Dermis microvascular lymphatic vessel endothelial cell (primary cell): ENCODE results near the gene E4F1. TPM values are rescaled to one million over a fixed set of nuclear protein-coding genes. Genes with fewer than 3 reads are reported as not detected.
"Not testable (repeated sequence)": the region's sequence is repeated elsewhere in the genome, so short reads cannot be mapped to it uniquely, and the experiment has no call there.

Source experiments
- DNase-seq, 2 donors: peaks; one replicate each; pipeline versions ENCODE4 v3.0.0 to v3.0.0-alpha.2; 2010; ENCODE audit warnings: low read depth in 2 of 2
- total RNA-seq: library from RNA; depleted of rRNA; stranded (reverse); fragments of >200 nt; gene quantifications from 2 replicates; pipeline ENCODE4 v1.2.1, GENCODE V29; 2014

The E4F1 gene
- total RNA-seq, 1 donor from 2014 or later = 22.2 TPM

DNA sequence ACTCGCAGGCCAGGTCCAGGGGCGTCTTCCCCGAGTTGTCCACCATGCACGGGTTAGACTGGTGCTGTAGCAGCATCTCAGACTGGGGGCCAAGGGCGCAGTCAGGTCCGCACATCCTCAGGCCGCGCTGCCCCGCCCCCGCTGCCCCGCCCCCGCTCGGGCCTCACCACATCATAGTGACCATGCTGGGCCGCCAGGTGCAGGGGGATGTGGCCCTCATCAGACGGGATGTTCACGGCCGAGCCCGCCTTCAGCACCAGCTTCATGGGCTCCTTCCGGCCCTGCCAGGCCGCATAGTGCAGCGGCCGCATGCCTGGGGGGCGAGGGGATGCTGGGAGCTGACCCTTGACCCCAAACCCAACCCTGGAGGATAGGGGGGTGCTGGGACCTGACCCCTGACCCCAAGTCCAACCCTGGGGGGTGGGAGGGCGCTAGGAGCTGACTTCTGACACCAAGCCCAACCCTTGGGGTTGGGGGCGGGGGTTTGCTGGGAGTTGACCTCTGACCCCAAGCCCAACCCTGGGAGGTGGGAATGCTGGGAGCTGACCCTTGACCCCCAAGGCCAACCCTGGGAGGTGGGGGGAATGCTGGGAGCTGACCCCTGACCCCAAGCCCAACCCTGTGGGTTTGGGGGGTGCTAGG is 34.0 kb upstream of the E4F1 start:
- no peak for DNase-seq

DNA sequence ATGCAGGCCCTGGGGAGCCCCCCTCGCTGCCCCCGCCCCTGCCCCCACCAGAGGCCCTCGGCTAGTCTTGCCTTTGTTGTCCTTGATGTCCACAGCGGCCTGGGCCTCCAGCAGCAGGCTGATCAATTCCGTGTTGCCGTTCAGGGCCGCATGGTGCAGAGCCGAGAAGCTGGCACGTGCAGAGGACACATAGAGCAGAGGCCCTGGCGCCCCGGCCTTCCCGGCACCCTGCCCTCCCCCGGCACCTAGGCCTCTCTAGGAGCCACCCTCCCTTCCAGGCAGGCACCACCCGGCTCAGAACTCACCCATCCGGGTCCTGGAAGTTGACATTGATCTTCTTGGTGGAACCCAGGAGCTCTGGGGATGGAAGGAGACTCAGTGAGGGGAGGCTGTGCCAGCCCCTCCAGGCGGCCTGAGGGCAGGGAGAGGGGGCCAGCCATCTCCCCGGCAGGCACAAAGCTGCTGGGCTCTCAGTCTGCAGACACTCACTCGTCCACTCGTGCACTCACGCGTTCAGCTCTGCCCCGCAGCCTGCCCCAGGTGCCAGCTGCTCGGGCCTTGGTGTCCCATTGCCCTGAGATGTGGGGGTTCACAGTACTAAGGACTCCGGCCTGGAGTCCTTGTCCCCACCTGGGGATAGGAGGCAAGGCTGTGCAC is 33.3 kb upstream of the E4F1 start:
- DNase-seq = no peak

GRCh38 chr16:2190659-2191445 is 32.5 kb upstream of the E4F1 start:
- no peak for DNase-seq

DNA sequence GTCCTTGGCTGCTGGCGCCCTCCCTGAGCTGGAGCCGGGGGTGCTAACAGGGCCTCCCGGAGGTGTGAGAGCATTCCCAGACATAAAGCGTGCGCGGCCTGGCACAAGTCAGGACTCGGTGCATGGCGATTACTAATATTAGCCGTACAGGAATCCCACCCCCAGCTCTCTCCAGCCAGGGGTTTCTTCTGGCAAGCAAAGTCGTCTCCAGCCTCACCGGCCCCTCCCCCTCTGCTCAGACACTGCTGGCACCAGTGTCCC is 32.0 kb upstream of the E4F1 start:
- no peak for DNase-seq

GRCh38 chr16:2194166-2194834 is 29.1 kb upstream of the E4F1 start:
- DNase-seq = no peak

DNA sequence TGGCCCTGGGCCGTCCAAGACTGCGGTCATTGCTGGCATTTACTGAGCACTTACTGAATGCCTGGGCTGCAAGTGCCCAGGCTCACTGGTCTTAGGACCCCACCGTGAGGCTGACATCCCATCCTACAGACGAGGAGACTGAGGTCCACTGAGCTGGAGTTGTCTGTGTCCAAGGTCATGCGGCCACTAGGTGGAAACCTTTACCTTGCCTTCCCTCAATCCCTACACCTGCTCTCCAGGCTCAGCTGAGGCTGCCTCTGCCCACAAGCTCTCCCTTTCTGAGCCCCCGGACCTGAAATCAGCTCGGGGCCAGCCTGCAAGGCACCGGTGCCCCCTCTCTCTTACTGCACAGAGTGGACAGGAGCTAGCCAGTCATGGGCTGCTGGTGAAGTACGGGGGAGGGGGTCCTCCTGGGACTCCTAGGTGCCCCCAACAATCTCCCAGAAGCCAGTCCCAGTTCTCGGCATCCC is 28.5 kb upstream of the E4F1 start:
- peak; percentile 45 to 63 for DNase-seq

DNA sequence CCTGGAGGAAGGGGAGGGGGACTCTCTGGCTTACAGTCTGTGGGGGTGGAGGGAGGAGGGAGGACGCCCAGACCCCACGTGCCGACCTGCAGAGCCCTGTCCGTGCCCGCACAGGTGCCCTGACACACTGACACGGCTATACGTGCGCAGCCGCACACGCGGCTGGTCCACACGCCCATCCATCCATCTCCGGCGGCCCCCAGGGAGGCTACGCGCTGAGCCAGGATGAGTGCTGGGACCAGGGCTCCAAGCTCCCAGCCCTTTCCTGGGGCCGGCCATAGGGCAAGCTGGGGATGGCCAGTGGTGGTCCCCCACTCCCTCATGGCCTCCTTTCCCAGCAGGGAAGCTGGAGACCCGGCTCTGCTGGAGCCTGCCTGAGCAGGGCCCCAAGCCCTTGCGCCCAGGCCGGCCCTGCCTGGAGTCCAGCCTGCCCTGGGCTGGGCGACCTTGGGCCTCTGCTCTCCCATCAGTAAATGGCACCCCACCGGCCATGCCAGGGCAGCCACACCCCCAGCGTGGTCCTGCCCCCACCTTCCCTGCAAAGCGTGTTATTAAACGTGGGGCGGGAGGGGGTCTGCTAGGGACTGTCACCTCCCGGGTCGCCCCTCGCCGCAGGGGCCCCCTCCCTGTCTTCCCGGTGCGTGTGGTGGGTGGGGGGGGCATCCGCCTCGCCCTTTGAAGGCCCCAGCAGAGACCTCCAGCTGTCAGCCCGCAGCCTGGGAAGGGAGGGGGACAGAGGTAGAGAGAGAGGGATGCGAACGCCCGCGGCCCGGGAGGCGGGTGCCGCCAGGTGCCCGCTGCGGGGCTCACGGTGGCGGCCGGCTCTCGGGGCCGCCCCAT is 27.8 kb upstream of the E4F1 start:
- DNase-seq = no peak

GRCh38 chr16:2196162-2196980 is 27.0 kb upstream of the E4F1 start, which contains the start of gene CASKIN1:
Gene CASKIN1, minus strand, starts transcription at chr16:2196605. Its CDS starts 173 bp downstream, at chr16:2196432.
- peak in 1 of 2 donors; percentile 23 for DNase-seq

DNA sequence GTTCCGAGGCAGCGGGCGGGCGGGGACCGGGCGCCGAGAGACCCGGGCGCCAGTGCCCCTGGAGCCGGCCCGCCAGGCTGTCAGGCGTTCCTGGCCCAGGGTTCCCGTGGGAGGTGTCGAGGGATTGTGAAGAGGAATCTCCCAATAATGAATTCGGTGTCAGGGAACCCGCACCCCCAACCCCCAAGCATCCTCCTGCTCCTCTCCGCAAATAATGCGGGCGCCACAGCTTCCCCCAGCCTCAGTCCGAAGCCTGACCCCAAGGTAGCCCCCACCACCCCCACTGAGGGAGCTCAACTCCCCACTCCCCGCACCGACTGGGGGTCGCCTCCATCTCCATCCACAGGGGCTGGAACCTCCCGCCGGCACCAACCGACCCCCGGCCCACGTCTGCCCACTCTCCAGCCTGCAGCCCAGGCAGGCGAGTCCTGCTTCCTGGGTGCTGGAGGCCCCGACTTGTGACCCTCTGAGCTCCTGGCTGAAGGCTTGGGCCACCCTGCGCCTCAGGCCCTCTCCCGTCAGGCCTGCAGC is 26.3 kb upstream of the E4F1 start:
- DNase-seq = no peak

DNA sequence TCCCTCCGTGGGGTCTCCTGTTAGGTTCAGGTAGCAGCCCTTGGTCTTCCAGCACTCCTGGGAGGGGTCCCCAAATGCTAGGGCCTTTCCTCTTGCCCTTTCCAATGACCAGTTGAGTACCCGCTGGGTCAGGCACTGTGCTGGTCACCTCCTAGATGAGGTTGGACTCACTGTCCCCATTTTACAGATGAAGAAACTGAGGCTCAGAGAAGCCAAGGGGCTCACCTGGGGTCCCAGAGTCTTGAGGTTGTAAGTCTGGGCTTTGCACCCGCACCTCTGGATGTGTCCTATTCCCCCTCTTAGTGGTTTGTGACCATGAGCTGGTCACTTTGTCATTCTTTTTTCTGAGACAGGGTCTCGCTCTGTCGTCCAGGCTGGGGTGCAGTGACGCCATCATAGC is 25.6 kb upstream of the E4F1 start:
- no peak for DNase-seq

- no peak for DNase-seq
Observed at GRCh38 chr16:2198283-2198682, 25.1 kb upstream of the E4F1 start.

- no peak for DNase-seq
Observed at GRCh38 chr16:2199095-2199494, 24.3 kb upstream of the E4F1 start.

DNA sequence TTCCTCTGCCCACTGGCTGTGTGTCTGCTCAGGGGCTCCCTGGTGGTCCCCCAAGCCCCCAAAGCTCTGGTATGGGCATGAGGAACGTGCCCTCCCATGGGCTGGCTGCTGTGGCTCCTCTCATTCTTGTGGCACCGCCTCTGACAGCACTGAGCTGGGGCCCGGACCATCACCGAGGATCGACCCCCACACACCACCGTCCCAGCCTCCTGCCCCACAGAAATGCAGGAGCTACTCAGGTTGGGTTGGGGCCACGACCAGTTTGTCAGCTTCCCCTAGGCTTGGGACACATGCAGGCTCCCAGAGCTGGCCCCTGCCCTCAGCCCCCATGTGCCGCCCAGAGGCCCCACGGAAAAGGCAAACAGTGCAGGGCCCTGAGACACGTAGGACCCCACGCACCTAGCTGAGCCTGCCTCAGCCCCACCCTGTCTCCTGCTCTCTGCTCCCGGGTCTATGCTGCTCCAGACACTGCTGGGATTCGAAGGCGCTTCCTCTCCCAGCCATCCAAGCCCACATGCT is 23.7 kb upstream of the E4F1 start:
- no peak for DNase-seq

- no peak for DNase-seq
Observed at GRCh38 chr16:2200313-2200712, 23.1 kb upstream of the E4F1 start.

- not testable (repeated sequence) for DNase-seq
Observed at GRCh38 chr16:2203119-2203688, 20.2 kb upstream of the E4F1 start.

GRCh38 chr16:2204416-2205103 is 18.8 kb upstream of the E4F1 start:
- no peak for DNase-seq

DNA sequence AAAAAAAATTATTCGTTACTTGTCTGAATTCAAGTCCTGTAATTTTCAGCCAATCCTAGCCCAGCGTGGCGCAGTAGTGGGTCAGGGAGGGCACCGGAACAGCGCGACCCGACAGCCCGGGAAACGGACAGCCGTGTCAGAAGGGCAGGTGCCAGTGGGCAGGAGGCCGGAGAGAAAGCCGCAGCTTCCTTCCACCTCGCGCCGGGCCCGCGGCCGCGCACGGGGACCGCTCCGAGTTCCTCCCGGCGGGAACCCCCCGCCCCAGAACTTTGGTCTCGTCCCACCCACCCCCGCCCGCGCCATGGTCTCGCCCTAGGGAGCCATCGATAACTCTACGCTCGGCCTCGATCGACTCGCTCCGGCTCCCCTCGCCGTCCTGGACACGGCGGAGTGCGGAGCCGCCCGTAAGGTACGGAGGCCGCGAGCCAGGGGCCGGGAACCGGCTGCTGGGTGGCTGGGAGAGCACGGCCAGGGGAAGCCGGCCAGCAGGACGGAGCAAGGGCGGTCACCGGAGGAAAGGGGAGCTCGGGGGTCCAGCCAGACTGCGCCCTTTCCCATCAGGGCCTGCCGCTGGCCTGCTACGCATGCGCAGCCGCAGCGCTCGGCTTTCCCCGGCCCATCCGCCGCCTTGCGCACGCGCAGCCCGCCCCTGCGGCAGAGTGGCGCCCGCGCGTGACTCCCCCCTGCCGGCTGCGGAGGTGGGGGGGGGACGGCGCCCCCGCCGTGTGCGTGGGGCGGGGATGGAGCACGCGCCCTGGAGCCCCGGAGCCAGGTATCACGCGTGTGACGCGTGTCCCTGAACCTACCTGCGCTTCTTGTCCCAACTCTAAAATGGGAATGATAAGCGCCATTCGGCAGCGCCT is 18.1 kb upstream of the E4F1 start, which contains the start of gene MLST8:
MLST8 (plus strand) TSS at position 351 of the 863 bp plus-strand sequence. CDS start 632 bp downstream, outside the sequence.
- DNase-seq = peak; percentile 64 to 88

DNA sequence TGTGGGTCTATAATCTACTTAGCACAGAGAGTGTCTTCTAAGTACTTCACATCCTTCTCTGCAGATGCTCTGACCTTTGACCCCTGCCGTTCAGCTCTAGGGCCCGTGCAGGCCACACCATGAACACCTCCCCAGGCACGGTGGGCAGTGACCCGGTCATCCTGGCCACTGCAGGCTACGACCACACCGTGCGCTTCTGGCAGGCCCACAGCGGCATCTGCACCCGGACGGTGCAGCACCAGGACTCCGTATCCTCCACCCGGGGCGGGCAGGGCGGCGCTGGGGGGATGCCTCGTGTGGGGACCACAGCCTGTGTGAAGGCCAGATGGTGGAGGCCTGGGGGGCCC is 17.5 kb upstream of the E4F1 start:
- no peak for DNase-seq
